GM21619 (cell line): Measurements from ENCODE around the gene FGF4.

Source experiments
- ATAC-seq: cut with Tn5 transposase; IDR thresholded peaks from one replicate; pipeline ENCODE4 v1.9.1; 2021; ENCODE audit not compliant: unreplicated experiment

Gene FGF4

DNA sequence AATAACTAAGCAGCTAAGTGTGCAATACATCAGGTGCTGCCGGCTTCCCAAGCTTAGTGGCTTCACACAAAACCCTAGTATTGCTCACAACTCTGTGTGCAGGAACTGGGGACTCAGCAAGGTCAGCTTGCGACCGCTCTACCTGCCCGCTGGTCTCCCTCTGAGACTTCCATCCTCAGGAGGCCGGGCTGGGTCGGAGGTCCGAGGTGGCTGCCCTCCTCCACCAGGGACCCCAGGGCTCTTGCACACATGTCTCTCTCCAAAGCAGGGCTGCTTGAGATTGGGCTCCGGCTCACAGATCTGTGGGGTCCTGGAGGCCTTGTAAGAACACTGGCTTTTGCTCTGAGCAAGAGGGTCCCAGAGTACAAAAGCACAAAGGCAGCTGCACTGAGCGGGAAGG, 45.9 kb downstream of the FGF4 start:
- ATAC-seq = no peak

DNA sequence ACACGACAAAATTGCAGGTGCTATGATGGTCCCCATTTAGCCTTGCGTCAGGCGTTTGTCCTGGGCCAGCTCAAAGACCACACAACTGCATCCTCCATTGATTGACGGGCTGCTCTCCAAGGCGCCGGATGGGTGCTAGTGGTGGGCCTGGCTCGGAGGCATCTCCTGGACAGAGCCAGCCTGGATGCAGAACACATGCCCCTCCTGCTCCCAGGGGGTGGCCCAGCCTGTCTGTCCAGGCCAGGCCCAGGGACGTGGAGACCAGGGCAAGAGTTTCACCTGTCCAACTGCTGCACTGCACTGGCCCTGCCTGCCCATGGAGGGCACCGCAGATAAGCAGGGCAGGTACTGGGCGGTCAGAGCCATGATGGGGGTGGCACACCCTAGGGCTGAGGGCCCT, 47.9 kb downstream of the FGF4 start:
- no peak for ATAC-seq

DNA sequence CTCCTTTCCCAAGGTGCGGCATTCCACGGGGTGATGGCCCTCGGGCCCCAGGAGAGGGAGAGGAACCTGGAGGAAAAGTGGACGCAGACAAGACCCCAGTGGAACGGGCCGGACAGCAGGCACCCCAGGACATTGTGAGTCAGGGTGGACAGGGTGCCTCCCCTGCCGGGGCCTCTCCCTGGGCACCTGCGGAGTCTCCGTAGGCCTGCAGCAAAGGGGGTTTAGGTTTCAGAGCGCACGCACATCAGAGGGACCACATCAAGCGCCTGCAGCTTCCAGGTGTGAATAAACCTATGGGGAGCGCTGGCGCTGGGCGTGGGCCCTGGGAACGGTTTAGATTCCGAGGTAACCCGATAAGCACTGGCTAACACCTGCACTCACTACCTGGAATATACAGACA, 48.7 kb downstream of the FGF4 start:
- ATAC-seq = no peak

DNA sequence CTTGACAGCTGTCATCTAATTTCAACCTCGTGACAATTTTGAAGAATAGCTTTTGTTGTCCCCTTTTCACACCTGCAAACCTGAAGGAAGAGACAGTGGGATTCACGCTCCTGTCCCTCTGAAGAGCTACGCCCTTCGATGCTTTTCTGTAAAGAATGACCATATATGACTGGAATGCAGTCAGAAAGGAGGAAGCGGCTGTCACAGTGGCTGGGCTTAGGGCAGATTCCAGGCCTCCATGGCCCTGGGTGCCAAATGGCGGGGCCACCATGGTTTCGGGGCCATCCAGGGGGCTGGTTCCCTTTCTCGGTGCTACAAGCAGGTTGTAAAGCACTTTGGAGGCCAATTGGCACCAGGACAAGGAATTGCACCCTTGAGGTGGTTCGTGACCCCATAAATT, 49.1 kb downstream of the FGF4 start:
- no peak for ATAC-seq

DNA sequence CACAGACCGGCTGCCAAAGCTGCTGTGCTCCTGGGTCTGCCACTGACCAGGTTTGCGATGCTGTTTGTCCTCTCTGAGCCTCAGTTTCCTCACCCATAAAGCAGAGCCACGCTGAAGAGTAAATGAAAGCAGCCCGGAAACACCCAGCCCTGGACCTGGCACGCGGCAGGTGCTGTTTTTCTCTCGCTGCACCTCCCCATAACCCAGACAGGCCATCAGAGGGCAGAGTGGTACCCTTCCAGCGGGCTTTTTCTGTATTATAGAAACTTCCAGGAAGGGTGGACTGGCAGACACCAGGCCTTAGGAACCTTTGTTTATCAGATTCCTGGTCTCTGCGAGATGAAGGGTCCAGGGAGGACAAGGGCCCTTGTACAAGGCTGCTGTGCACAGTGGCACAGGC, 53.4 kb downstream of the FGF4 start:
- ATAC-seq = no peak

DNA sequence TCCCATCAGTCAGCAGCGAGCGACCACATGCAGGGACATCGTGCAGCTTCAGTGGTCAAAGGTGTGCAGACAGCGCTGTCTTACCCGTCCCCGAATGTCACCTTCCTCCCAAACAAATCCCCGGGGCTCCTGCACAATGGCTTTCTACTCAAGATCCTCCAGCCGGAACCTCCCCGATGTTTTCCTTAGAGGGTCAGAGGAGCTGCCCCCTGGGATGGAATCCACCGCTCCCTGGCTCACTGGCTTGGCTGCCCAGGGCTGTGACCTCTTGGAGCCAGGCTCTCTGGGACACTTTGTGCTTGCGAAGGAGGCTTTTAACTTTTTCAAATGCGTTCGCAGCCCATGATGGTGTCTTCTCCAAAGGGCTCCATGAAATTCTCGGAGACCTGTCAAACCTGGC, 54.0 kb downstream of the FGF4 start:
- ATAC-seq = no peak
